Endothelial cell of umbilical vein (primary cell): ENCODE measurements around the gene PPP1R13L. TPM values are rescaled to one million over a fixed set of nuclear protein-coding genes. Genes with fewer than 3 reads are reported as not detected.

Experiments
- BruUV-seq: library from RNA; stranded (reverse); fragments of 400-500 nt; replicated peaks from 2 replicates; lab custom pipeline; 2021; lab: Mats Ljungman, UMichigan
- CTCF ChIA-PET: fragments of 300-600, 350-600 bp; sonication (Branson Sonifier 250); formaldehyde crosslinking; loops from one replicate; lab custom pipeline; 2021; ENCODE audit warnings: antibody characterized with exemption, inconsistent platforms; lab: Charles Lee
- POLR2A ChIA-PET: fragments of 300-600, 350-600 bp; sonication (Branson Sonifier 250); formaldehyde crosslinking; loops from one replicate; lab custom pipeline; 2021; ENCODE audit warnings: antibody characterized with exemption, inconsistent platforms; lab: Charles Lee
- DNase-seq: peaks from one replicate; pipeline ENCODE4 v3.0.0-alpha.2; 2011; ENCODE audit warnings: low read depth, low spot score
- FAIRE-seq: peaks from 2 replicates; lab custom pipeline; 2011; peaks lifted over from hg19 to GRCh38; lab: Jason Lieb, UNC
- H2AFZ ChIP-seq: 2 replicates; pipeline ENCODE4 v1.6.0; 2012; ENCODE audit warnings: low read depth, low read length, control low read depth, inconsistent platforms
- H3K27ac ChIP-seq: 2 replicates; pipeline ENCODE4 v1.5.1; 2011; ENCODE audit warnings: low read depth, mild to moderate bottlenecking, control low read depth, low read length, moderate library complexity; ENCODE audit not compliant: insufficient read depth
- H3K27me3 ChIP-seq, 2 experiments: 2 replicates each; pipeline versions ENCODE4 v1.6.0 to v1.6.1; 2011; ENCODE audit warnings: low read length in 2 of 2, mixed read lengths in 1 of 2; ENCODE audit not compliant: control insufficient read depth in 2 of 2, insufficient read depth in 2 of 2
- H3K36me3 ChIP-seq, 2 experiments: 2 replicates in 1 of 2; 3 replicates in 1 of 2; pipeline ENCODE4 v1.5.1; 2011; ENCODE audit warnings: low read length in 2 of 2, mild to moderate bottlenecking in 1 of 2, moderate library complexity in 1 of 2; ENCODE audit not compliant: control insufficient read depth in 2 of 2, insufficient read depth in 2 of 2; ENCODE audit errors: extremely low read depth in 1 of 2
- H3K4me1 ChIP-seq: 3 replicates; pipeline ENCODE4 v1.5.1; 2011; ENCODE audit warnings: mild to moderate bottlenecking, low read length; ENCODE audit not compliant: control insufficient read depth, insufficient read depth; ENCODE audit errors: extremely low read depth
- H3K4me2 ChIP-seq: 2 replicates; pipeline ENCODE4 v1.6.1; 2011; ENCODE audit warnings: low read length, control low read depth, mixed read lengths; ENCODE audit not compliant: insufficient read depth
- H3K4me3 ChIP-seq, 3 experiments: fragments of 200-600 bp in 1 of 3; sonication (generic), shearing (Covaris generic) in 1 of 3; replicated peaks in 1 of 3; 2 replicates each; pipeline ENCODE4 v1.5.1; 2011 to 2016; ENCODE audit warnings: control low read depth in 3 of 3, low read length in 3 of 3, mild to moderate bottlenecking in 2 of 3, inconsistent platforms in 1 of 3, low read depth in 1 of 3, moderate library complexity in 1 of 3; ENCODE audit not compliant: insufficient read depth in 1 of 3
- H3K79me2 ChIP-seq: 2 replicates; pipeline ENCODE4 v1.6.0; 2012; ENCODE audit warnings: low read length, inconsistent platforms; ENCODE audit not compliant: control insufficient read depth, insufficient read depth
- H3K9ac ChIP-seq: replicated peaks from 2 replicates; pipeline ENCODE3; 2011; ENCODE audit warnings: low read length, control low read depth; ENCODE audit not compliant: insufficient read depth; ENCODE audit errors: extremely low read depth
- H3K9me1 ChIP-seq: replicated peaks from 3 replicates; pipeline ENCODE4 v1.6.0; 2011; ENCODE audit warnings: mild to moderate bottlenecking, low read length; ENCODE audit not compliant: control insufficient read depth, insufficient read depth; ENCODE audit errors: extremely low read depth
- H3K9me3 ChIP-seq: replicated peaks from 2 replicates; pipeline ENCODE4 v1.5.1; 2012; ENCODE audit warnings: low read length, inconsistent platforms; ENCODE audit not compliant: control insufficient read depth, insufficient read depth
- H4K20me1 ChIP-seq: replicated peaks from 2 replicates; pipeline ENCODE3; 2011; ENCODE audit warnings: mild to moderate bottlenecking, low read length; ENCODE audit not compliant: control insufficient read depth, insufficient read depth; ENCODE audit errors: extremely low read depth
- CTCF ChIP-seq, 2 donors: IDR thresholded peaks; 1 replicate in 1 of 2; 2 replicates in 1 of 2; pipeline ENCODE4 v1.5.1; 2011; ENCODE audit warnings: low read length in 2 of 2, mild to moderate bottlenecking in 2 of 2, moderate library complexity in 2 of 2, control low read depth in 1 of 2, inconsistent platforms in 1 of 2, low read depth in 1 of 2; ENCODE audit not compliant: insufficient read depth in 1 of 2; ENCODE audit errors: extremely low read depth in 1 of 2
- EZH2 ChIP-seq: IDR thresholded peaks from 2 replicates; pipeline ENCODE4 v1.6.1; 2012; ENCODE audit warnings: borderline replicate concordance, low read depth, mild to moderate bottlenecking, moderate library complexity, low read length, inconsistent platforms; ENCODE audit not compliant: severe bottlenecking
- FOS ChIP-seq: IDR thresholded peaks from 2 replicates; pipeline ENCODE4 v1.6.1; 2011; ENCODE audit warnings: mild to moderate bottlenecking, low read length, moderate library complexity, borderline replicate concordance; ENCODE audit not compliant: insufficient read depth
- GATA2 ChIP-seq: IDR thresholded peaks from 2 replicates; pipeline ENCODE4 v1.7.0; 2011; ENCODE audit warnings: low read depth, mild to moderate bottlenecking, moderate library complexity, mixed read lengths, low read length; ENCODE audit not compliant: insufficient read length, insufficient read depth
- JUN ChIP-seq: IDR thresholded peaks from 2 replicates; pipeline ENCODE4 v1.6.1; 2011; ENCODE audit warnings: borderline replicate concordance, low read depth; ENCODE audit not compliant: insufficient read length, insufficient read depth
- MYC ChIP-seq: IDR thresholded peaks from one replicate; pipeline ENCODE4 v1.6.1; 2011; ENCODE audit warnings: mild to moderate bottlenecking, low read depth, low read length
- POLR2A ChIP-seq: IDR thresholded peaks from 2 replicates; pipeline ENCODE4 v1.6.1; 2012; ENCODE audit warnings: low read depth, mild to moderate bottlenecking, control low read depth, low read length
- POLR2AphosphoS5 ChIP-seq: IDR thresholded peaks from 2 replicates; pipeline ENCODE4 v1.6.1; 2012; ENCODE audit warnings: low read depth, mild to moderate bottlenecking, control low read depth, low read length, moderate library complexity; ENCODE audit not compliant: insufficient read depth
- dilution Hi-C: fragments of 300-500 bp; cut with MboI; formaldehyde crosslinking; loops from one replicate; pipeline ENCODE4 v1.15.0; 2019; ENCODE audit warnings: low sequenced_read_pairs; ENCODE audit not compliant: extremely low pct_ligation_motif_present
- intact Hi-C: fragments of 100-400 bp; cut with micrococcal nuclease; formaldehyde crosslinking; loops from one replicate; pipeline ENCODE4 v1.10.0; 2022
- polyA plus RNA-seq, 4 experiments: library from polyadenylated mRNA; depleted of rRNA in 3 of 4; stranded (reverse) in 3 of 4; unstranded in 1 of 4; fragments of >200 nt; gene quantifications; 2 replicates each; pipeline versions ENCODE4 v1.2.1 to v1.2.3, GENCODE V29; 2011 to 2012; ENCODE audit warnings: missing spikeins in 1 of 4
- total RNA-seq: library from RNA; stranded (reverse); gene quantifications from 2 replicates; pipeline ENCODE4 v1.2.3, GENCODE V29; 2021
- TF ChIP-seq, protein P1 (sequence below): IDR thresholded peaks from 2 replicates; pipeline ENCODE4 v1.6.1; 2011; ENCODE audit not compliant: insufficient read depth, insufficient read length

The PPP1R13L gene
- total and polyA plus RNA-seq, 2 donors (not counting 3 experiments of a cell fraction or from before 2014, with no cell fraction given), result 28.5 to 77.4 TPM

- H2AFZ ChIP-seq, result no peak overlapping the region
- no peaks in the 10 kb centered on the region for H3K9me3 ChIP-seq
- POLR2A ChIA-PET, result no interaction called here
- TF ChIP-seq JUN (no peak), EZH2 (no peak), CTCF (IDR thresholded peaks at IDR 0.05; ENCODE audit: extremely low read depth in 1 of 2, insufficient read depth in 1 of 2, low read depth in 1 of 2, low read length in 2 of 2) (no peak), MYC (no peak), FOS (no peak), POLR2AphosphoS5 (no peak), GATA2 (no peak), POLR2A (no peak)
- TF ChIP-seq, protein P1, sequence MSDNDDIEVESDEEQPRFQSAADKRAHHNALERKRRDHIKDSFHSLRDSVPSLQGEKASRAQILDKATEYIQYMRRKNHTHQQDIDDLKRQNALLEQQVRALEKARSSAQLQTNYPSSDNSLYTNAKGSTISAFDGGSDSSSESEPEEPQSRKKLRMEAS, result no peak
- H3K9me1 ChIP-seq, result no peaks in the 10 kb centered on the region
- no peaks in the 10 kb centered on the region for H4K20me1 ChIP-seq
- no peak for DNase-seq
- H3K27me3 ChIP-seq, result peaks cover 0 to 3% of the 10 kb centered on the region in 2 experiments
- peak overlapping the region; percentile 49 for H3K4me2 ChIP-seq
- no TSS peak for BruUV-seq
- no peak overlapping the region for H3K4me3 ChIP-seq
- H3K36me3 ChIP-seq, result no peaks in the 10 kb centered on the region
- intact Hi-C loops (no loop called here), dilution Hi-C loops (no loop called here)
- no peak overlapping the region for H3K9ac ChIP-seq
- H3K4me1 ChIP-seq, result peaks cover 8% of the 10 kb centered on the region
- CTCF ChIA-PET, result interaction anchor here (1.7 kb wide), 1 partner anchor 16 kb away, joined by 4 read pairs; the partner anchor contains the start of gene ERCC2
- no peak for FAIRE-seq
- H3K27ac ChIP-seq, result no peak overlapping the region
- H3K79me2 ChIP-seq, result no peaks in the 10 kb centered on the region
Measured at GRCh38 chr19:45385392-45386221, 19.3 kb downstream of the PPP1R13L start.
